ENCODE measurements around the gene TEX53.

TEX53 gene

DNA sequence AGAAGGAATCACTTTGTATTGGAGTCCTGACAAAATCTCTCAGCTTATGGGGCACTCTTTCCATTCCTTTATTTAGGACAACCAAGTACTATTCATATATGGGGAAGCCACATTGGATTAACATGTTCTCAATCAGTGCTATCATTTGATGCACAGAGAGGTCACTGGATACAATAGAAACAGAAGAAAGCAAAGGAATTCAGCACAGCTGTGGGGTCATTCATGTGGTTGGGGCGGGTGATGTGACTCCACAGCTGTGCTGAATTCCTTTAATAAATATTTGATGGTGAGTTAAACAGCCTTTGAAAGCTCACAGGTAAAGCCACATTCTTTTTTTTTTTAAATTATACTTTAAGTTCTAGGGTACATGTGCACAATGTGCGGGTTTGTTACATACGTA is 25.2 kb upstream of the TEX53 start:
- no peaks in the 10 kb centered on the region for H4K20me1 ChIP-seq (ENCODE audit: control insufficient read depth, insufficient read depth, low read depth, low read length)
- TF ChIP-seq, protein P1, sequence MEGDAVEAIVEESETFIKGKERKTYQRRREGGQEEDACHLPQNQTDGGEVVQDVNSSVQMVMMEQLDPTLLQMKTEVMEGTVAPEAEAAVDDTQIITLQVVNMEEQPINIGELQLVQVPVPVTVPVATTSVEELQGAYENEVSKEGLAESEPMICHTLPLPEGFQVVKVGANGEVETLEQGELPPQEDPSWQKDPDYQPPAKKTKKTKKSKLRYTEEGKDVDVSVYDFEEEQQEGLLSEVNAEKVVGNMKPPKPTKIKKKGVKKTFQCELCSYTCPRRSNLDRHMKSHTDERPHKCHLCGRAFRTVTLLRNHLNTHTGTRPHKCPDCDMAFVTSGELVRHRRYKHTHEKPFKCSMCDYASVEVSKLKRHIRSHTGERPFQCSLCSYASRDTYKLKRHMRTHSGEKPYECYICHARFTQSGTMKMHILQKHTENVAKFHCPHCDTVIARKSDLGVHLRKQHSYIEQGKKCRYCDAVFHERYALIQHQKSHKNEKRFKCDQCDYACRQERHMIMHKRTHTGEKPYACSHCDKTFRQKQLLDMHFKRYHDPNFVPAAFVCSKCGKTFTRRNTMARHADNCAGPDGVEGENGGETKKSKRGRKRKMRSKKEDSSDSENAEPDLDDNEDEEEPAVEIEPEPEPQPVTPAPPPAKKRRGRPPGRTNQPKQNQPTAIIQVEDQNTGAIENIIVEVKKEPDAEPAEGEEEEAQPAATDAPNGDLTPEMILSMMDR (IDR thresholded peaks at IDR 0.05; ENCODE audit: low read depth, low read length, poor library complexity, severe bottlenecking), result no peak
- no peak for TF ChIP-seq EZH2phosphoT487 (IDR thresholded peaks at IDR 0.05; ENCODE audit: borderline replicate concordance, low read length)
- no peaks in the 10 kb centered on the region for H3K36me3 ChIP-seq (ENCODE audit: control insufficient read depth, low read length)
- no peaks in the 10 kb centered on the region for H3K79me2 ChIP-seq (ENCODE audit: control insufficient read depth, low read length)
- peaks cover 15% of the 10 kb centered on the region for H3K27me3 ChIP-seq (ENCODE audit: control insufficient read depth, low read length)
- H3F3A ChIP-seq (ENCODE audit: control insufficient read depth, insufficient read depth), result no peaks in the 10 kb centered on the region
- no peak overlapping the region for H3K4me3 ChIP-seq (ENCODE audit: low read length)
- H3K9me3 ChIP-seq (ENCODE audit: control insufficient read depth, insufficient read depth, low read length), result no peaks in the 10 kb centered on the region
- H3K9me2 ChIP-seq (replicated peaks; ENCODE audit: control insufficient read depth, low read length), result no peaks in the 10 kb centered on the region
- peaks cover 5% of the 10 kb centered on the region for H3K4me1 ChIP-seq (ENCODE audit: control insufficient read depth, low read length)
- no peak overlapping the region for H3K27ac ChIP-seq (ENCODE audit: low read depth, low read length)
- H3K4me2 ChIP-seq (ENCODE audit: low read length), result no peak overlapping the region

DNA sequence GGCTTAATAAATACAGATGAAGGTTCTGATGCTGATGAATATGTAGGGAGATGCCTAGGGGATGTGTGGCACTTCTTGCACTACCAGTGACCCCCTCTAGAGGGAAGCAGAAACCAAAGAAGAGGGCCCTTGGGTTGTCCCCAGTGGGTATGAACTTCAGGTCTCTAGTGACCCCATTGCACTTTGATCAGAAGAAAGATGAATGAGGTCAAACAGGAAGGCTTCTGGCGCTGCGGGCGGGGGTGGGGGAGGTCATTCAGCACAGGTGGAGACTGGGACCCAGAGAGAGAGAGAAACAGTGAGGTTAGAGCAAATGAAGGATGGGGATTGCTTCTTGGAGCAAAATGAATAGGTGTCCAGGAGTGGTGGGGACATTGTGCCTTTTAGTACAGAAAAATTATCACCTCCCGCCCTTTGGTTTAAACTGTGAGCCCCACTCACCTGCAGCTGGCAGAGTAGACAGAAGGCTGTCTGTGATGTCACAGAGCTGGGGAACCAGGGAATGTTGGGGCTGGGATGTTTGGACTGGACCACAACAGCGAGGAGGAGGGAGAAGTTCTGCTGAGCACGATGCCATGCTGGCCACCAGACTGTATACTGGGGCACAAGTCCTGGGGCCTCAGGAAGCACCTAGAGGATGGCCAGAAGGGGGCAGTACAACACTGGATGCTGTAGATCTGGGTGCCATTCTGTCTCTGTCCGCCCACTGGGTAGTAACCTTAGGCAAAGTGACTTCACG is 24.2 kb upstream of the TEX53 start, which contains the start of gene TEX48:
TSS of gene TEX48 (minus strand) at position 599 of the 739 bp plus-strand sequence. CDS start 10,469 bp downstream, outside the sequence.
- Histone ChIP-seq H3K27ac (ENCODE audit: low read depth, low read length) (no peak within 1 kb of the TSS), H3K4me1 (ENCODE audit: control insufficient read depth, low read length) (peaks cover 5% of the 10 kb centered on the region), H3K27me3 (ENCODE audit: control insufficient read depth, low read length) (peaks cover 22% of the 10 kb centered on the region), H3K9me2 (replicated peaks; ENCODE audit: control insufficient read depth, low read length) (no peaks in the 10 kb centered on the region), H3K79me2 (ENCODE audit: control insufficient read depth, low read length) (no peaks in the 10 kb centered on the region), H3K4me3 (ENCODE audit: low read length) (peak within 1 kb of the TSS; percentile 33; the same call in 1 of the 2 replicates), H3K36me3 (ENCODE audit: control insufficient read depth, low read length) (no peaks in the 10 kb centered on the region), H3K9me3 (ENCODE audit: control insufficient read depth, insufficient read depth, low read length) (no peaks in the 10 kb centered on the region), H3K4me2 (ENCODE audit: low read length) (peak within 1 kb of the TSS; percentile 46), H3F3A (ENCODE audit: control insufficient read depth, insufficient read depth) (no peaks in the 10 kb centered on the region), H4K20me1 (ENCODE audit: control insufficient read depth, insufficient read depth, low read depth, low read length) (no peaks in the 10 kb centered on the region)
- no peak for TF ChIP-seq EZH2phosphoT487 (IDR thresholded peaks at IDR 0.05; ENCODE audit: borderline replicate concordance, low read length)
- TF ChIP-seq, protein P1 (IDR thresholded peaks at IDR 0.05; ENCODE audit: low read depth, low read length, poor library complexity, severe bottlenecking), result peak; percentile 73

DNA sequence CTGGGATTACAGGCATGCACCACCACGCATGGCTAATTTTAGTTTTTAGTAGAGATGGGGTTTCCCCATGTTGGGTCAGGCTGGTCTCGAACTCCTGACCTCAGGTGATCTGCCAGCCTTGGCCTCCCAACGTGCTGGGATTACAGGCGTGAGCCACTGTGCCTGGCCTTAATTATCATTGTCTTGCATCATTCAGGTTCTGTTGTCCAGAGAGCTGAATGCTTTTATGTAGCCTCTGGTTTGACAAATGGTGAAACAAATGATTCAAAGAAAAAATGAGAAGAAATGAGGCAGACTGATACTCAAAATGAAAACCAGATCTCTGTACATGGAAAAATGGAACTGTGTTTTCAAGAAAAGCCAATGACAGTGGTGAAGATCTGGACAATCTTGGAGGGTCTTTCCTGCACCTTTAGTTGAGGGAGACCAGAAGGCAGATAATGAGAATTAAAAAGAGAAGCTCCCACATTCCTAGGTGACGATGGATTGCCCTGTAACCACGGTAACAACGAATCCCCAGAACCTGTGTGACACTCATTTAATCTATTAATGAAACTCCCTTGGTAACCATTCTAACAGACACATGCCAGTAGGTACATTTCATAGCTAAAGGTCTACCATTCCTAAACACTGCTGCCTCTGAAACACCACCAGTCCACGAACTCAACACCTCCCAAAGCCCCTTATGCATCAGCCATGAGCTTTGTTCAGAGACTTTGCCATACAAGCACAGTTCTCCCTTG is 22.8 kb upstream of the TEX53 start:
- Histone ChIP-seq H3K36me3 (ENCODE audit: control insufficient read depth, low read length) (no peaks in the 10 kb centered on the region), H3K79me2 (ENCODE audit: control insufficient read depth, low read length) (no peaks in the 10 kb centered on the region), H3K9me3 (ENCODE audit: control insufficient read depth, insufficient read depth, low read length) (no peaks in the 10 kb centered on the region), H3K27me3 (ENCODE audit: control insufficient read depth, low read length) (peaks cover 25% of the 10 kb centered on the region), H3K9me2 (replicated peaks; ENCODE audit: control insufficient read depth, low read length) (no peaks in the 10 kb centered on the region), H3K4me2 (ENCODE audit: low read length) (no peak overlapping the region), H3K27ac (ENCODE audit: low read depth, low read length) (no peak overlapping the region), H3F3A (ENCODE audit: control insufficient read depth, insufficient read depth) (no peaks in the 10 kb centered on the region), H3K4me3 (ENCODE audit: low read length) (no peak overlapping the region), H3K4me1 (ENCODE audit: control insufficient read depth, low read length) (peaks cover 5% of the 10 kb centered on the region), H4K20me1 (ENCODE audit: control insufficient read depth, insufficient read depth, low read depth, low read length) (no peaks in the 10 kb centered on the region)
- TF ChIP-seq EZH2phosphoT487 (IDR thresholded peaks at IDR 0.05; ENCODE audit: borderline replicate concordance, low read length), result no peak
- TF ChIP-seq, protein P1 (IDR thresholded peaks at IDR 0.05; ENCODE audit: low read depth, low read length, poor library complexity, severe bottlenecking), result no peak
